HUDEP-2 (cell line): Measurements from ENCODE around the gene SLC2A3.
"Not testable (repeated sequence)": the region's sequence is repeated elsewhere in the genome, so short reads cannot be mapped to it uniquely, and the experiment has no call there.

Experiments used
- DNase-seq, 76 experiments: peaks; one replicate each; lab custom pipeline; 2025; ENCODE audit not compliant: unreplicated experiment in 76 of 76; lab: John Stamatoyannopoulos, UW

SLC2A3 gene

GRCh38 chr12:7917392-7918267, 18.4 kb downstream of the SLC2A3 start:
- DNase-seq, result no peak

- no peak for DNase-seq
These were observed 19.1 kb downstream of the SLC2A3 start for GRCh38 chr12:7916936-7917335.

GRCh38 chr12:7915661-7916403, 20.2 kb downstream of the SLC2A3 start:
- no peak for DNase-seq

- not testable (repeated sequence) for DNase-seq
These were observed 25.9 kb downstream of the SLC2A3 start for GRCh38 chr12:7910106-7910505.

GRCh38 chr12:7907009-7907408, 29.0 kb downstream of the SLC2A3 start:
- peak in 43 of 76 experiments; percentile 1 to 48 (median 11) for DNase-seq

- not testable (repeated sequence) for DNase-seq
These were observed 29.7 kb downstream of the SLC2A3 start for GRCh38 chr12:7906303-7906702.

- DNase-seq, result not testable (repeated sequence)
These were observed 30.3 kb downstream of the SLC2A3 start for GRCh38 chr12:7905600-7906125.

- DNase-seq, result no peak
These were observed 30.9 kb downstream of the SLC2A3 start for GRCh38 chr12:7905071-7905470.

GRCh38 chr12:7902416-7902815, 33.6 kb downstream of the SLC2A3 start:
- DNase-seq, result not testable (repeated sequence)

GRCh38 chr12:7899755-7900154, 36.2 kb downstream of the SLC2A3 start:
- no peak for DNase-seq

- not testable (repeated sequence) for DNase-seq
These were observed 39.3 kb downstream of the SLC2A3 start for GRCh38 chr12:7896726-7897125.

GRCh38 chr12:7892186-7892980, 43.6 kb downstream of the SLC2A3 start:
- DNase-seq, result no peak

GRCh38 chr12:7884689-7885088, 51.3 kb downstream of the SLC2A3 start:
- no peak for DNase-seq

- DNase-seq, result not testable (repeated sequence)
These were observed 54.3 kb downstream of the SLC2A3 start for GRCh38 chr12:7881736-7882120.

GRCh38 chr12:7880952-7881735, 54.8 kb downstream of the SLC2A3 start:
- not testable (repeated sequence) for DNase-seq

GRCh38 chr12:7879246-7879645, 56.7 kb downstream of the SLC2A3 start:
- no peak for DNase-seq

- DNase-seq, result no peak
These were observed 58.6 kb downstream of the SLC2A3 start for GRCh38 chr12:7877420-7877819.

- peak in 5 of 76 experiments; percentile 1 to 6 (median 2) for DNase-seq
These were observed 63.2 kb downstream of the SLC2A3 start, which contains the start of gene SLC2A14 for GRCh38 chr12:7872566-7873319. Gene SLC2A14, minus strand, starts transcription at chr12:7872915. Its CDS starts 3,035 bp downstream, at chr12:7869880.

- DNase-seq, result no peak
These were observed 65.7 kb downstream of the SLC2A3 start for GRCh38 chr12:7870335-7870734.
